COLO829 (cell line): ENCODE data around the gene MZT2B.
"Not testable (repeated sequence)": the region's sequence is repeated elsewhere in the genome, so short reads cannot be mapped to it uniquely, and the experiment has no call there.

Experiments
- DNase-seq: peaks from one replicate; pipeline ENCODE4 v3.0.0; 2012; ENCODE audit warnings: low spot score

The MZT2B gene

GRCh38 chr2:130219147-130219546, 37.1 kb downstream of the MZT2B start:
- DNase-seq = not testable (repeated sequence)

- not testable (repeated sequence) for DNase-seq
These were observed 38.4 kb downstream of the MZT2B start for GRCh38 chr2:130220505-130220904.

GRCh38 chr2:130222523-130222922, 40.5 kb downstream of the MZT2B start:
- DNase-seq = not testable (repeated sequence)

- DNase-seq = not testable (repeated sequence)
These were observed 45.9 kb downstream of the MZT2B start for GRCh38 chr2:130228005-130228404.

- DNase-seq = not testable (repeated sequence)
These were observed 46.6 kb downstream of the MZT2B start for GRCh38 chr2:130228467-130229160.

- DNase-seq = not testable (repeated sequence)
These were observed 47.1 kb downstream of the MZT2B start for GRCh38 chr2:130229161-130229510.

GRCh38 chr2:130230376-130230775, 48.3 kb downstream of the MZT2B start:
- not testable (repeated sequence) for DNase-seq

- DNase-seq = not testable (repeated sequence)
These were observed 48.8 kb downstream of the MZT2B start for GRCh38 chr2:130230907-130231306.

GRCh38 chr2:130231656-130232055, 49.6 kb downstream of the MZT2B start:
- DNase-seq = no peak

- not testable (repeated sequence) for DNase-seq
These were observed 51.0 kb downstream of the MZT2B start for GRCh38 chr2:130233066-130233465.

- not testable (repeated sequence) for DNase-seq
These were observed 57.5 kb downstream of the MZT2B start for GRCh38 chr2:130239581-130239980.
